ENCODE data around the gene MAPKAP1. TPM values are rescaled to one million over a fixed set of nuclear protein-coding genes. Genes with fewer than 3 reads are reported as not detected.

Gene MAPKAP1
- total and polyA plus RNA-seq, 2 of the 13 experiments (the other 11 are each of a cell fraction or from before 2014, with no cell fraction given): 45.0 to 64.3 TPM

- TF ChIP-seq HIC2 (CRISPR knock-in tag; IDR thresholded peaks at IDR 0.05; ENCODE audit: low read depth): peak; percentile 69; the same call in 1 of the 2 replicates
- peak; percentile 97 for TF ChIP-seq ZMYM4 (CRISPR knock-in tag; IDR thresholded peaks at IDR 0.05)
- TF ChIP-seq ZNF768 (CRISPR knock-in tag; IDR thresholded peaks at IDR 0.05): peak; percentile 82; the same call in 1 of the 2 replicates
- TF ChIP-seq MTF2 (CRISPR knock-in tag; IDR thresholded peaks at IDR 0.05; ENCODE audit: borderline replicate concordance): no peak
- TF ChIP-seq FOXK2 (IDR thresholded peaks at IDR 0.05): no peak
- TF ChIP-seq RCOR2 (CRISPR knock-in tag; IDR thresholded peaks at IDR 0.05): peak; percentile 79
- TF ChIP-seq RAD21 (CRISPR knock-in tag; IDR thresholded peaks at IDR 0.05): 0 out of 2 replicates have a peak, but pooled peaks have one; percentile 8
- peak; percentile 91 for TF ChIP-seq CREBL2 (CRISPR knock-in tag; IDR thresholded peaks at IDR 0.05; ENCODE audit: borderline replicate concordance)
- no peak for TF ChIP-seq TCF12 (IDR thresholded peaks at IDR 0.05)
- no peak for TF ChIP-seq TCF12 (CRISPR knock-in tag; IDR thresholded peaks at IDR 0.05)
- no peak for TF ChIP-seq ZNF382 (CRISPR knock-in tag; IDR thresholded peaks at IDR 0.05; ENCODE audit: borderline replicate concordance)
- peak; percentile 95 for TF ChIP-seq ZSCAN21 (CRISPR knock-in tag; IDR thresholded peaks at IDR 0.05; ENCODE audit: borderline replicate concordance)
- TF ChIP-seq, protein P1, sequence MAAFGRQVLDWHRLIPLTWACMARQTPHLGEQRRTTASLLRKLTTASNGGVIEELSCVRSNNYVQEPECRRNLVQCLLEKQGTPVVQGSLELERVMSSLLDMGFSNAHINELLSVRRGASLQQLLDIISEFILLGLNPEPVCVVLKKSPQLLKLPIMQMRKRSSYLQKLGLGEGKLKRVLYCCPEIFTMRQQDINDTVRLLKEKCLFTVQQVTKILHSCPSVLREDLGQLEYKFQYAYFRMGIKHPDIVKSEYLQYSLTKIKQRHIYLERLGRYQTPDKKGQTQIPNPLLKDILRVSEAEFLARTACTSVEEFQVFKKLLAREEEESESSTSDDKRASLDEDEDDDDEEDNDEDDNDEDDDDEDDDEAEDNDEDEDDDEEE (CRISPR knock-in tag; IDR thresholded peaks at IDR 0.05): peak; percentile 98
- peak; percentile 96 for TF ChIP-seq ZNF891 (CRISPR knock-in tag; IDR thresholded peaks at IDR 0.05)
- TF ChIP-seq SCMH1 (CRISPR knock-in tag; IDR thresholded peaks at IDR 0.05; ENCODE audit: borderline replicate concordance): no peak
- peak; percentile 88 for TF ChIP-seq PATZ1 (CRISPR knock-in tag; IDR thresholded peaks at IDR 0.05)
- peak; percentile 80 for TF ChIP-seq ISL2 (CRISPR knock-in tag; IDR thresholded peaks at IDR 0.05)
- TF ChIP-seq ZNF468 (CRISPR knock-in tag; IDR thresholded peaks at IDR 0.05): peak; percentile 93
- TF ChIP-seq NR2F2 (IDR thresholded peaks at IDR 0.05; ENCODE audit: borderline replicate concordance, low read depth): no peak
- TF ChIP-seq ZBTB44 (CRISPR knock-in tag; IDR thresholded peaks at IDR 0.05): 0 out of 2 replicates have a peak, but pooled peaks have one; percentile 70
- peak; percentile 82; the same call in 1 of the 2 replicates for TF ChIP-seq ZNF350 (CRISPR knock-in tag; IDR thresholded peaks at IDR 0.05; ENCODE audit: borderline replicate concordance, low read depth)
- no peak for TF ChIP-seq NONO (IDR thresholded peaks at IDR 0.05)
- TF ChIP-seq NONO (CRISPR knock-in tag; conservative IDR thresholded peaks at IDR 0.05): peak; percentile 78
Observed at GRCh38 chr9:125746017-125746773, 39.2 kb upstream of the MAPKAP1 start (continued).

All from HepG2 (cell line).